Measurements from ENCODE around the gene INTS1.

- TF ChIP-seq CTCF (IDR thresholded peaks at IDR 0.05 in 4 of 5, conservative IDR thresholded peaks at IDR 0.05 in 1 of 5) (no peak), POLR2A (IDR thresholded peaks at IDR 0.05) (no peak)
Measured at GRCh38 chr7:1446620-1447032, 57.6 kb downstream of the INTS1 start.

Measured in gastrocnemius medialis (tissue), 4 donors.